Suprapubic skin (tissue), 4 donors: ENCODE results near the gene RAB31.

ENCODE experiments used
- CTCF ChIP-seq, 2 donors: fragments of 200-600 bp in 1 of 2; fragments of 450-650 bp in 1 of 2; sonication (generic) in 1 of 2; IDR thresholded peaks; one replicate each; pipeline ENCODE4 v1.5.1; 2016 to 2019; ENCODE audit warnings: antibody characterized with exemption in 2 of 2, mild to moderate bottlenecking in 1 of 2, moderate library complexity in 1 of 2
- EP300 ChIP-seq: sonication (generic); formaldehyde crosslinking; IDR thresholded peaks from one replicate; pipeline ENCODE4 v1.6.1; 2017; ENCODE audit warnings: antibody characterized with exemption
- POLR2AphosphoS5 ChIP-seq, 3 donors: sonication (generic); formaldehyde crosslinking; IDR thresholded peaks; one replicate each; pipeline ENCODE4 v1.6.1; 2017; ENCODE audit warnings: antibody characterized with exemption in 3 of 3

GRCh38 chr18:9862686-9863085 is 154.6 kb downstream of the RAB31 start:
- TF ChIP-seq POLR2AphosphoS5 (IDR thresholded peaks at IDR 0.05) (no peak), CTCF (IDR thresholded peaks at IDR 0.05) (no peak), EP300 (no peak)
